Activated CD8-positive, alpha-beta T cell treated with anti-CD3 and anti-CD28 coated beads, Interleukin-2, amount 10 ng/mL, durations not matched to agents 7 days and 5 days (primary cell): ENCODE results near the gene WFDC10B. TPM values are rescaled to one million over a fixed set of nuclear protein-coding genes. Genes with fewer than 3 reads are reported as not detected.
"Not testable (repeated sequence)": the region's sequence is repeated elsewhere in the genome, so short reads cannot be mapped to it uniquely, and the experiment has no call there.

Experiments used
- ATAC-seq: fragments of 150-1000 bp; cut with Tn5 transposase; one replicate; pipeline ENCODE4 v1.10.0; 2021; ENCODE audit warnings: moderate library complexity
- CTCF ChIA-PET: fragments of 350-600 bp; sonication (Branson Sonifier 250); formaldehyde crosslinking; loops from one replicate; lab custom pipeline; 2021; ENCODE audit warnings: antibody characterized with exemption; lab: Charles Lee
- POLR2A ChIA-PET: fragments of 350-600 bp; sonication (Branson Sonifier 250); formaldehyde crosslinking; loops from one replicate; lab custom pipeline; 2021; ENCODE audit warnings: antibody characterized with exemption; lab: Charles Lee
- DNase-seq: peaks from one replicate; pipeline ENCODE4 v3.0.0-alpha.2; 2020
- H3K27ac Mint-ChIP-seq: one replicate; pipeline ENCODE4 v1.8.0; 2021; ENCODE audit warnings: mild to moderate bottlenecking, mixed read lengths
- H3K27me3 Mint-ChIP-seq: one replicate; pipeline ENCODE4 v1.8.0; 2021; ENCODE audit warnings: low read depth, mixed read lengths
- H3K36me3 Mint-ChIP-seq: one replicate; pipeline ENCODE4 v1.8.0; 2021; ENCODE audit warnings: low read depth, mixed read lengths
- H3K4me1 Mint-ChIP-seq: one replicate; pipeline ENCODE4 v1.8.0; 2021; ENCODE audit warnings: low read depth, mixed read lengths
- H3K4me3 Mint-ChIP-seq: one replicate; pipeline ENCODE4 v1.8.0; 2021; ENCODE audit warnings: mild to moderate bottlenecking, mixed read lengths
- H3K9me3 Mint-ChIP-seq: one replicate; pipeline ENCODE4 v1.8.0; 2022; ENCODE audit warnings: mixed read lengths; ENCODE audit not compliant: insufficient read depth
- total RNA-seq, 2 experiments: library from RNA; stranded (reverse); gene quantifications; one replicate each; pipeline ENCODE4 v1.2.3, GENCODE V29; 2021

WFDC10B gene
- total RNA-seq, 2 experiments from 2014 or later: not detected

- Mint-ChIP-seq H3K27ac (no peak within 1 kb of the TSS), H3K9me3 (no peaks in the 10 kb centered on the region)
Observed at GRCh38 chr20:45701873-45702272, 2.9 kb downstream of the WFDC10B start, which contains the start of gene WFDC13. Gene WFDC13 (plus strand): TSS chr20:45702038. CDS start chr20:45702124, 86 bp downstream.

GRCh38 chr20:45701104-45701503 is 3.7 kb downstream of the WFDC10B start:
- H3K4me1 Mint-ChIP-seq: no peaks in the 10 kb centered on the region
- no peaks in the 10 kb centered on the region for H3K9me3 Mint-ChIP-seq
- ChIA-PET CTCF (interaction anchor here (1.0 kb wide), 1 partner anchor 570 kb away, joined by 3 read pairs; no protein-coding TSS in a partner anchor), POLR2A (no interaction called here)
- peaks cover 7% of the 10 kb centered on the region for H3K27me3 Mint-ChIP-seq
- no peak overlapping the region for H3K4me3 Mint-ChIP-seq
- H3K36me3 Mint-ChIP-seq: no peaks in the 10 kb centered on the region
- DNase-seq: no peak
- no peak overlapping the region for H3K27ac Mint-ChIP-seq
- ATAC-seq: no peak

More at GRCh38 chr20:45701873-45702272, 2.9 kb downstream of the WFDC10B start, which contains the start of gene WFDC13:
- CTCF ChIA-PET: no interaction called here
- Mint-ChIP-seq H3K4me1 (no peaks in the 10 kb centered on the region), H3K36me3 (no peaks in the 10 kb centered on the region), H3K4me3 (no peak within 1 kb of the TSS), H3K27me3 (peaks cover 7% of the 10 kb centered on the region)
- DNase-seq (no peak), ATAC-seq (no peak)
- POLR2A ChIA-PET: no interaction called here

GRCh38 chr20:45695496-45695895 is 9.3 kb downstream of the WFDC10B start:
- H3K27ac Mint-ChIP-seq: no peak overlapping the region
- CTCF ChIA-PET: no interaction called here
- H3K9me3 Mint-ChIP-seq: no peaks in the 10 kb centered on the region
- H3K4me1 Mint-ChIP-seq: no peaks in the 10 kb centered on the region
- H3K27me3 Mint-ChIP-seq: peaks cover 2% of the 10 kb centered on the region
- no peak for ATAC-seq
- DNase-seq: no peak
- no peaks in the 10 kb centered on the region for H3K36me3 Mint-ChIP-seq
- POLR2A ChIA-PET: no interaction called here
- no peak overlapping the region for H3K4me3 Mint-ChIP-seq

GRCh38 chr20:45693346-45693745 is 11.5 kb downstream of the WFDC10B start:
- H3K27me3 Mint-ChIP-seq, POLR2A ChIA-PET, H3K27ac Mint-ChIP-seq, H3K4me3 Mint-ChIP-seq, H3K4me1 Mint-ChIP-seq, H3K9me3 Mint-ChIP-seq, H3K36me3 Mint-ChIP-seq, DNase-seq, ATAC-seq: not testable (repeated sequence)
- CTCF ChIA-PET: interaction anchor here (1.7 kb wide), 1 partner anchor 78 kb away, joined by 4 read pairs; no protein-coding TSS in a partner anchor

GRCh38 chr20:45685896-45686295 is 18.9 kb downstream of the WFDC10B start:
- ATAC-seq (no peak), DNase-seq (no peak)
- CTCF ChIA-PET: no interaction called here
- POLR2A ChIA-PET: no interaction called here
- peaks cover 3% of the 10 kb centered on the region for H3K27me3 Mint-ChIP-seq
- H3K4me3 Mint-ChIP-seq: no peak overlapping the region
- no peaks in the 10 kb centered on the region for H3K9me3 Mint-ChIP-seq
- H3K4me1 Mint-ChIP-seq: peaks cover 4% of the 10 kb centered on the region
- no peak overlapping the region for H3K27ac Mint-ChIP-seq
- no peaks in the 10 kb centered on the region for H3K36me3 Mint-ChIP-seq

- no peak overlapping the region for H3K4me3 Mint-ChIP-seq
- peaks cover 4% of the 10 kb centered on the region for H3K4me1 Mint-ChIP-seq
- peaks cover 13% of the 10 kb centered on the region for H3K9me3 Mint-ChIP-seq
- DNase-seq: no peak
- peaks cover 21% of the 10 kb centered on the region for H3K27me3 Mint-ChIP-seq
- POLR2A ChIA-PET: no interaction called here
- no peak overlapping the region for H3K27ac Mint-ChIP-seq
- ATAC-seq: no peak
- H3K36me3 Mint-ChIP-seq: no peaks in the 10 kb centered on the region
- CTCF ChIA-PET: no interaction called here
Observed at GRCh38 chr20:45679650-45680049, 25.2 kb downstream of the WFDC10B start.

- H3K36me3 Mint-ChIP-seq: no peaks in the 10 kb centered on the region
- no peak for DNase-seq
- H3K4me3 Mint-ChIP-seq: no peak overlapping the region
- no peak for ATAC-seq
- H3K4me1 Mint-ChIP-seq: no peaks in the 10 kb centered on the region
- peaks cover 32% of the 10 kb centered on the region for H3K27me3 Mint-ChIP-seq
- H3K9me3 Mint-ChIP-seq: no peaks in the 10 kb centered on the region
- ChIA-PET POLR2A (no interaction called here), CTCF (no interaction called here)
- H3K27ac Mint-ChIP-seq: no peak overlapping the region
Observed at GRCh38 chr20:45672765-45673164, 32.1 kb downstream of the WFDC10B start.

GRCh38 chr20:45670139-45670538 is 34.7 kb downstream of the WFDC10B start, which contains the start of gene WFDC11:
Gene WFDC11 (minus strand): TSS chr20:45670239. CDS start chr20:45650600, 19,639 bp downstream.
- ATAC-seq (no peak), DNase-seq (no peak)
- Mint-ChIP-seq H3K27ac (no peak within 1 kb of the TSS), H3K9me3 (no peaks in the 10 kb centered on the region), H3K36me3 (no peaks in the 10 kb centered on the region), H3K4me3 (no peak within 1 kb of the TSS), H3K27me3 (peaks cover 22% of the 10 kb centered on the region), H3K4me1 (no peaks in the 10 kb centered on the region)
- POLR2A ChIA-PET: no interaction called here
- CTCF ChIA-PET: no interaction called here

- CTCF ChIA-PET, ATAC-seq, H3K4me1 Mint-ChIP-seq, DNase-seq, H3K9me3 Mint-ChIP-seq, POLR2A ChIA-PET, H3K27ac Mint-ChIP-seq, H3K36me3 Mint-ChIP-seq, H3K4me3 Mint-ChIP-seq, H3K27me3 Mint-ChIP-seq: not testable (repeated sequence)
Observed at GRCh38 chr20:45657038-45657437, 47.8 kb downstream of the WFDC10B start.

- ATAC-seq, H3K27ac Mint-ChIP-seq, H3K36me3 Mint-ChIP-seq, POLR2A ChIA-PET, DNase-seq, H3K4me1 Mint-ChIP-seq, H3K4me3 Mint-ChIP-seq, H3K9me3 Mint-ChIP-seq: not testable (repeated sequence)
- CTCF ChIA-PET: interaction anchor here (1.7 kb wide), 2 partner anchors 22 to 119 kb away, joined by 3 to 4 read pairs; partner anchors contain the start of gene WFDC10A
- H3K27me3 Mint-ChIP-seq: peaks cover 11% of the 10 kb centered on the region
Observed at GRCh38 chr20:45651726-45652125, 53.1 kb downstream of the WFDC10B start.

- POLR2A ChIA-PET: no interaction called here
- Mint-ChIP-seq H3K27me3 (peaks cover 4% of the 10 kb centered on the region), H3K9me3 (no peaks in the 10 kb centered on the region), H3K4me1 (no peaks in the 10 kb centered on the region), H3K36me3 (no peaks in the 10 kb centered on the region), H3K27ac (no peak overlapping the region), H3K4me3 (no peak overlapping the region)
- ATAC-seq (no peak), DNase-seq (no peak)
- CTCF ChIA-PET: interaction anchor here (1.1 to 1.4 kb wide), 2 partner anchors 20 to 122 kb away, joined by 3 read pairs; partner anchors contain the start of gene WFDC10A
Observed at GRCh38 chr20:45649312-45649863, 55.4 kb downstream of the WFDC10B start.

GRCh38 chr20:45647441-45648050 is 57.3 kb downstream of the WFDC10B start:
- Mint-ChIP-seq H3K27me3 (peaks cover 2% of the 10 kb centered on the region), H3K4me1 (no peaks in the 10 kb centered on the region), H3K36me3 (no peaks in the 10 kb centered on the region), H3K9me3 (no peaks in the 10 kb centered on the region), H3K27ac (no peak overlapping the region), H3K4me3 (no peak overlapping the region)
- CTCF ChIA-PET: no interaction called here
- DNase-seq (no peak), ATAC-seq (no peak)
- POLR2A ChIA-PET: no interaction called here
